CD4-positive, alpha-beta T cell treated with Interleukin-21 for 1 hour (primary cell): ENCODE results near the gene SLC2A11.
"Not testable (repeated sequence)": the region's sequence is repeated elsewhere in the genome, so short reads cannot be mapped to it uniquely, and the experiment has no call there.

Experiments
- DNase-seq: peaks from one replicate; pipeline ENCODE4 v3.0.0-alpha.2; 2020

Gene SLC2A11

DNA sequence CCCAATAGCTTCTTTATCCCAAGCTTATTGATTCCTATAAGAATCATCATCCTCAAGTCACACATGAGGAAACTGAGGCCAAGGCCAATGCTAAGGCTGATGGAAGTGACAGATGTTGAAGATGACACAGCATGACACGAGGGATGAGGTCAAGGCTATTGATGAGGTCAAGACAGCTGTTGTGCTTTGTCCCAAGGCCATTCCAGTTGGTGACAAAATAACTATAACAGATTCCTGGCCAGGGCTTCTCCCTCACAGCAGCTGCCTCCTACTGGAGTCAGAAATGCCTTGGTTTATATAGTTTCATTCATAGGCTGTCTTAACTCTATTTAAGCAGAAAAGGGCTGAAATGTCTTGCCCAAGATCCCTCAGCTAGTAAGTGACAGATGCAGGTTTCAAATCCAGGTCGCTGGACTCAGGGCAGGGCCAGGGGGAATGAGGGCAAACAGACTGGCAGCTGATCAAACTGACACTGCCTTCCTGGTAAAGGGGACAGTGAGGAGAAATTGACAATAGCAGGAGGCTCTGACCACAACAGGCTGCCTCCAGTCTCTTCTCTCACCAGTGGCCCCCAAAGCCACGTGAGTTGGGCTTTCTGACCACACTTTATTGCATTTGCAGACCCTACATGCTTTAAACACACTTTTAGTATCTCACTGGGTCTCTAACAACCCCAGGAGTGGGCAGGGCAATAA lies 53.0 kb downstream of the SLC2A11 start:
- DNase-seq: no peak

DNA sequence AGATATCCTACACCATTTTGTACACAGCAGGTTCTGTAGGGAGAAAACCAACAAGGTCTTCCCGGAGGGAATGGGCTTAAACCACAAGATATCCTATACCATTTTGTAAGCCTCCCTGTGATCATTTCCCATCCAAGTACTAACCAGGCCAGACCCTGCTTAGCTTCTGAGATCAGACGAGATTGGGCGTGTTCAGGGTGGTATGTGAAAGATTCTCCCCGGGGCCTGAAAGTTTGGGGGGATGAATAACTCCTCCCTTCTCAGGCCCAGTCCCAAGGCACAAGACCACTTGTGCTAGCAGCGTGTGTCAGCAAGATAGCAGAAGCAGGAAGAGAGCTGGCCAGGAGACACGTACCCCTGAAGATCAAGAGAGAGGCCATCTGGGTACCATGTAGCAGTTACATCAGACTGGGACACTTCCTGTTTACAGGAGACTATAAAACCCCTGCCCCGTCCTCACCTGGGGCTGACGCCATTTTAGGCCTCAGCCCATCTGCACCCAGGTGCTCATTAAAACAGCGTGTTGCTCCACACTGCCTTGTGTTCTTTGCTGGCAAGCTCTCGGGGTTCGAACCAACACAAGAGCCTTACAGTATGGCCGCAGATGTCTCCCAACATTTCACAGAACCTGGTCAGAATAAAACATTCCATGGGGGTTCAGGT lies 53.8 kb downstream of the SLC2A11 start:
- no peak for DNase-seq

DNA sequence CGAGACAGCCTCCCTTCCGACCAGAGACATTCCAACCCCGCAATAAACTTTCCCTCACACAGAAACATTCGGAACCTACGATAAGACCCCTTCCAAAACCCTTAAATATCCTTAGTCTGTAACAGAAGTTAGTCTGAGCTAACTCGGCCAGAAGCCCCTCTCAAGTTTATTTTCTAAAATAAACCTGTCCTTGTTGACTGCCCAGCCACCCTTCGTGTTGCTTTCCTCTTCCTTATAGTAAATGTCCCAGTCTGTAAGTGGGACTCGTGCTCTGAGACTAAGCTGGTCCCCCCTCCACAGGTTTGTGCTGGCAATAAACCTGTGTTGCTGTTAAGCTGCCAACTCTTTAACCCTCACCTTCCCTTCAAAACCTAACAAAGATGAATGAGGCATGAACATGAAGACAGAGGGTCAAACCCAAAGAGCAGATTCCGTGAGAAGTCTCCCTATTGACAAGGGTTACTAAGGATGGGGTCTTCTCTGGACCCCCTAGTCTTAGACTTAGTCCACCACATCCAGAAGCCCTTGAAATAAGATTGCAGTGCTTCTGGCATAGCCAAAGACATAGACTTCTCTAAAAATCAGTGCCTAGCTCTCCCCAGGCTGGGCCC lies 54.7 kb downstream of the SLC2A11 start:
- no peak for DNase-seq

DNA sequence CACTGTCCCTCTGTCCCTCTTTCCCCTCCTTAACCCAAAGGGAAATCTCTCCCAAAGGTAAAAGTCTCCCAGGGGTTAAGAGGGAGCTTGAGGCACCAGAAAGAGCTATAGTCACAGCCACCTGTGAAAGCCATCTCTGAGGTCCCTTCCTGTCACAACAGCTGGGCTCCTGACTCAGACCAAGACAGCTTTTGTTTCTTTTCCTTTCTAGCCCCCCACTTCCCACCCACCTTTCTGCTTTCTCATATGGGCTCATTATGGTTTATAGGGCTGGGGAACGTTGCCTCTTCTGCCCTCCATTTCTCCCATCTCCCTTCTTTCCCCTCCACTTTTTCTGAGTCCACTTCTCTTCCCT lies 55.6 kb downstream of the SLC2A11 start:
- DNase-seq: no peak

DNA sequence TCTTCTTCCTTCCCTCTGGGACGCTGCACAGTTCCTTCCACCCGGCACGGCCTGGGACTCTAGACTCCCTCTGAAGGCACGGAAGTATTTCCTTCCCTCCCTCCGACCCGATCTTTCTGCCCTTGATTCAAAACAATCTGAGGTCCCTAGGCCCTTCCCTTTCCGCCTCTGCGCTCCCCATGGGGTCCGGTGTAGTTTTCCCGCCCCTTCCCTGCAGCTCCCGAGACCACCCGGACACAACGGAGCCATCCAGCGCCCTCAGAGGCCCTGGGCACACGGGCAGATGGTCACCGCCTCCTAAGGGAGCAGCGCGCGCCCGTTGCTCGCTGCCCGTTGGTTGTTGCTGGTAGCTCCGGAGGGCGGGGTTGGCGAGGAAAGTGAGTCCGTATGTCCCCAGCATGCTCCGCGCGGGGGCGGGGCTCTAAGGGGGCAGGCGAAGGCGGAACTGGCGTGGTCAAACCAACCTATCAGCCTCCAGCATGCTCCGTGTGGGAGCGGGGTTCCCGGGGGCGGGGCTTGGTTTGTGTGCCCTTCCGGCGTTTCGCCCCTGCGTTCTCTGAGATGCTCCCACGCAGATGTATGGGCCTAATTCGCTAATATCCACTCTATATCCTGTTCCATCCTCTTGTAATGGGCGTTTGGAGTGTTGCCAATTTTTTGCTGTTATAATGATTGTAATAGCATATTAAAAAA lies 56.1 kb downstream of the SLC2A11 start:
- peak; percentile 98 for DNase-seq

DNA sequence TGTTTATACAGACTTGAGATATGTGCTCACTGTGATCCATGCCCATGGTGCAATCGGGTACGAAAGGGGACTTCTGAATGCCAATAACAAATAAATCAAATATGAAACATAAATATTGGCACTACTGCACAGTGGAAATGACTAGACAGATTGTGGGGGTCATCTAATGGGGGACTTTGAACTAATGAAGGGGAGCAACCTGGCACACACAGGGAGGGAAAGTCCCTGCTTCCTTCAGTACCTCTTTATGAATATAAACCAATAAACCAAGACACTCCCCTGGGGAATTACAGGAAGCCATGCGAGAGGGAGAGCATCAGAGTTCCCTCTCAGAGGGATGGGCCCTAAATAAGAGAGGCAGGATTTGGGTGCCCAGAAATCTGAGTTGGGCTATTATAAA lies 57.6 kb downstream of the SLC2A11 start:
- no peak for DNase-seq

DNA sequence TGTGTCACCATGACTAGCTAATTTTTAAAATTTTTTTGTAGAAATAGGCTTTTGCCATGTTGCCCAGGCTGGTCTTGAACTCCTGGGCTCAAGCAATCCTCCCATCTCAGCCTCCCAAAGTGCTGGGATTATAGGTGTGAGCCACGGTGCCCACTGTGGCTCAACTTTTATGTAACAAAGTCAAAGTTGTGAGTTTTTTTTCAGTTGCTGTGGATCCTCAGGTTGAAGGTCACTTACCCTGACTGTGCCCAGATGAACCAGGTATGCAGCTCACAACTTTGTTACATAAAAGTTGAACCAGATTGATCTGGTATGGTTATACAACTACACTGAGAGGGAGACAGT lies 62.6 kb downstream of the SLC2A11 start:
- not testable (repeated sequence) for DNase-seq

DNA sequence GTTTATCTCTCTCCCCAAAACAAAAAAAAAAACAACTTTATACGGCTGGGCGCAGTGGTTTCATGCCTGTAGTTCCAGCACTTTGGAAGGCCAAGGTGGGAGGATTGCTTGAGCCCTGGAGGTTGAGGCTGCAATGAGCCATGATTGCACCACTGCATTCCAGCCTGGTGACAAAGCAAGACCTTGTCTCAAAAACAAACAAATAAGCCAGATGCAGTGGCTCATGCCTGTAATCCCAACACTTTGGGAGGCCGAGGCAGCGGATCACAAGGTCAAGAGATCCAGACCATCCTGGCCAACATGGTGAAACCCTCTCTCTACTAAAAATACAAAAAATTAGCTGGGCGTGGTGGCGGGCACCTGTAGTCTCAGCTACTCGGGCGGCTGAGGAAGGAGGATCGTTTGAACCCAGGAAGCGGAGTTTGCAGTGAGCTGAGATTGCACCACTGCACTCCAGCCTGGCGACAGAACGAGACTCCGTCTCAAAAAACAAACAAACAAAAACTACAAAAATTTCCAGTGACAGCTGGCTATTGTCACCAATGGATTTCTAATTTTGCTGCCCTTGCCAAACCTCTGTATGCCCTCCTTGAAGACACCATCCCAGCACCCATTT lies 64.0 kb downstream of the SLC2A11 start:
- not testable (repeated sequence) for DNase-seq

DNA sequence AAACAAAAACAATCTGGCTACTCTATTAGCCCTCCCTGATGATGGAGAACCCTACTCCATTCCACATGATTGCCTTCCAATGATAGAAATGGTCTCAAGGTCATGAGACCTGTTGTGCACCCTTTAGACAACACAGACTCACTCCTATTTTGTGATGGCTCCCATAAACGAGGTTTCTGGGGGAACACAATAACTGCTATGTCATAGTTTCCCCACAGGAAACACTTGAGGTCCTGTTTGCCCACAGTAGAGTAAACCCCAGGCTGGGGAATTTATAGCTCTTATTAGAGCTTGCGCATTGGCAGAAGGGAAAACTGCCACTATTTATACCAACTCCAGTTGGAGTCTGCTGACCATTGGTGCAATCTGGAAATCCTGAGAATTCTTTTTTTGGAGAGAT lies 65.2 kb downstream of the SLC2A11 start:
- no peak for DNase-seq

DNA sequence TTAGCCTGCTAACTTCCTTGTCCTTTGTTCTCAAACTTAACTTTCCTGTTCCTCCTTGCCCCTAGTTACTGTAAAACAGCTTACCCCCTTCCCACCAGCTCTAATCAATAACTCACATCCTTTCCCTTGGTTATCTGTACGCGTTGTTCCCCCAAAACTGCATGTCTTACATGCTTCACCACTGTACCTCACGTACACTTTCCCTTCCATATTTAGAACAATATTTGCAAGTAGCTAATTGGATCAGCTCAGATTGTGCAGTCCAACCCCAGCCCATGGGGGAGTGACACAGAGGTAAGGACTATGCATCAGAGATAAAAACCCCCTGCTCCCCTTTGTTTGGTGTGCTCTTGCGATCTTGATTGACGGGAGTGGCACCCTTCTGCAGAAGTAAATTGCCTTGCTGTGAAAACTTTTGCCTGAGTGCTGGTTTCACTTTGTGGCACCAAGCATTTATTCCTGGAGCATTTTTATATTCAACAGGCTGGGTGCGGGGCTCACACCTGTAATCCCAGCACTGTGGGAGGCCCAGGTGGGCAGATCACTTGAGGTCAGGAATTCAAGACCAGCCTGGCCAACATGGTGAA lies 67.4 kb downstream of the SLC2A11 start:
- DNase-seq: no peak

DNA sequence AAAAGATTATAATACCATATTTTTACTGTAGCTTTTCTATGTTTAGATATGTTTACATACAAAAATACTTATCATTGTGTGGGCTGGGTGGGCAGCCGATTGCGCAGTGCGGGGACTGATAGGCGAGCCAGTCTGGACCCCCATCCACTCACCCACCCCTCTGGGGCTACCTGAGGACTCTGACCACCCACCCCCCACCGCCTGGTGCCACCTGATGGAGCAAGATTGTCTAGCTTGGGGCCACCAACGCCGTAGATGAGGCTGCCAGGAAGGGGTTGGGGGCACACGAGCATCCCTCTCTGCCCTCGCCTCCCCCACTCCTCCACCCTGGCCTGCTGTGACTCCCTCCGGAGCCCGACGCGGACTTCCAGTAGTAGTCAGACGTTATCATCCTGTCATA lies 68.9 kb downstream of the SLC2A11 start:
- no peak for DNase-seq
